ENCODE data around the gene FICD. TPM values are rescaled to one million over a fixed set of nuclear protein-coding genes. Genes with fewer than 3 reads are reported as not detected.
A peak's percentile ranks its signal among the peaks of the same experiment; 100 is the strongest.

FICD gene
- 1 to 10 TPM; 2.7 to 3.2 TPM for total RNA-seq
- polyA plus RNA-seq (2013, experiment 1 of 2), result 2.1 TPM
- 2.5 TPM for polyA plus RNA-seq (2013, experiment 2 of 2)
- 3.8 to 23.3 (median 12.6) reads per million in 172 experiments for total RNA-seq

GRCh38 chr12:108514973-108515814 lies at the start of gene FICD:
TSS of gene FICD (plus strand) at chr12:108515277. CDS start at chr12:108516973, 1,696 bp downstream.
- intact Hi-C loops (cut with DNase I, micrococcal nuclease), result loop anchor here (2.0 to 10.0 kb wide), 17 partner anchors 47 to 1610 kb away; partner anchors contain the start of genes PRDM4 (in 2 of the 2), ALKBH2 (in 1 of the 2), CORO1C (in 1 of the 2) and CRY1 (in 1 of the 2)
- H3K36me3 Mint-ChIP-seq (ENCODE audit: low read depth), result peaks cover 36% of the 10 kb centered on the region
- DNase-seq (peak; percentile 96 to 100 (median 99)), ATAC-seq (ENCODE audit: poor library complexity) (peak; percentile 93)
- ChIA-PET CTCF (no interaction called here), POLR2A (interaction anchor here (1.2 to 1.6 kb wide), 2 partner anchors 46 to 103 kb away, joined by 3 to 12 read pairs; partner anchors contain the start of genes ISCU and SART3)
- no peaks in the 10 kb centered on the region for H3K27me3 Mint-ChIP-seq
- Histone ChIP-seq H3K9me3 (ENCODE audit: control insufficient read depth in 1 of 2, insufficient read depth in 1 of 2, low read length in 2 of 2) (no peaks in the 10 kb centered on the region), H3K27me3 (ENCODE audit: control insufficient read depth in 1 of 2, insufficient read depth in 2 of 2, low read length in 2 of 2) (no peaks in the 10 kb centered on the region), H3K4me3 (ENCODE audit: low read length) (peak within 1 kb of the TSS; percentile 99), H3K36me3 (ENCODE audit: insufficient read depth, low read length) (peaks cover 28% of the 10 kb centered on the region), H3K4me1 (ENCODE audit: insufficient read depth, low read length) (peaks cover 34% of the 10 kb centered on the region), H3K27ac (ENCODE audit: low read depth in 1 of 2, low read length in 2 of 2) (peak within 1 kb of the TSS; percentile 70 to 71)
- peak within 1 kb of the TSS; percentile 87 for H3K27ac Mint-ChIP-seq
- TF ChIP-seq CTCF (IDR thresholded peaks at IDR 0.05), result no peak
- H3K9me3 Mint-ChIP-seq, result no peaks in the 10 kb centered on the region
- H3K4me3 Mint-ChIP-seq, result peak within 1 kb of the TSS; percentile 96
- H3K4me1 Mint-ChIP-seq (ENCODE audit: low read depth), result peaks cover 29% of the 10 kb centered on the region

GRCh38 chr12:108465417-108465816 lies 49.7 kb upstream of the FICD start:
- Mint-ChIP-seq H3K27ac (no peak overlapping the region), H3K4me1 (ENCODE audit: low read depth) (no peaks in the 10 kb centered on the region), H3K9me3 (no peaks in the 10 kb centered on the region), H3K4me3 (no peak overlapping the region), H3K27me3 (peaks cover 72% of the 10 kb centered on the region), H3K36me3 (ENCODE audit: low read depth) (no peaks in the 10 kb centered on the region)
- H3K27ac ChIP-seq (ENCODE audit: low read depth in 1 of 2, low read length in 2 of 2), result no peak overlapping the region
- no peak for TF ChIP-seq CTCF (IDR thresholded peaks at IDR 0.05)
- no peak for ATAC-seq (ENCODE audit: poor library complexity)
- ChIA-PET POLR2A (no interaction called here), CTCF (no interaction called here)
- peaks cover 0 to 3% of the 10 kb centered on the region in 2 experiments for H3K9me3 ChIP-seq (ENCODE audit: control insufficient read depth in 1 of 2, insufficient read depth in 1 of 2, low read length in 2 of 2)
- no peaks in the 10 kb centered on the region for H3K36me3 ChIP-seq (ENCODE audit: insufficient read depth, low read length)
- no peaks in the 10 kb centered on the region for H3K4me1 ChIP-seq (ENCODE audit: insufficient read depth, low read length)
- peaks cover 17 to 25% of the 10 kb centered on the region in 2 experiments for H3K27me3 ChIP-seq (ENCODE audit: control insufficient read depth in 1 of 2, insufficient read depth in 2 of 2, low read length in 2 of 2)
- intact Hi-C loops (cut with DNase I, micrococcal nuclease), result no loop called here
- DNase-seq, result no peak
- no peak overlapping the region for H3K4me3 ChIP-seq (ENCODE audit: low read length)

GRCh38 chr12:108468196-108468968 lies 46.7 kb upstream of the FICD start:
- CTCF ChIA-PET, result no interaction called here
- intact Hi-C loops (cut with DNase I, micrococcal nuclease), result no loop called here
- Mint-ChIP-seq H3K27ac (no peak overlapping the region), H3K36me3 (ENCODE audit: low read depth) (no peaks in the 10 kb centered on the region), H3K27me3 (peaks cover 57% of the 10 kb centered on the region), H3K4me1 (ENCODE audit: low read depth) (no peaks in the 10 kb centered on the region), H3K9me3 (no peaks in the 10 kb centered on the region), H3K4me3 (no peak overlapping the region)
- H3K4me3 ChIP-seq (ENCODE audit: low read length), result no peak overlapping the region
- H3K4me1 ChIP-seq (ENCODE audit: insufficient read depth, low read length), result no peaks in the 10 kb centered on the region
- no peaks in the 10 kb centered on the region for H3K36me3 ChIP-seq (ENCODE audit: insufficient read depth, low read length)
- no peak for TF ChIP-seq CTCF (IDR thresholded peaks at IDR 0.05)
- H3K9me3 ChIP-seq (ENCODE audit: control insufficient read depth in 1 of 2, insufficient read depth in 1 of 2, low read length in 2 of 2), result peaks cover 0 to 3% of the 10 kb centered on the region in 2 experiments
- ATAC-seq (ENCODE audit: poor library complexity) (no peak), DNase-seq (peak in 3 of 14 experiments; percentile 29 to 42 (median 37))
- peaks cover 12 to 15% of the 10 kb centered on the region in 2 experiments for H3K27me3 ChIP-seq (ENCODE audit: control insufficient read depth in 1 of 2, insufficient read depth in 2 of 2, low read length in 2 of 2)
- POLR2A ChIA-PET, result no interaction called here
- no peak overlapping the region for H3K27ac ChIP-seq (ENCODE audit: low read depth in 1 of 2, low read length in 2 of 2)

Data from CD4-positive, alpha-beta T cell (primary cell).